Measurements from ENCODE around the gene CD300LD. TPM values are rescaled to one million over a fixed set of nuclear protein-coding genes. Genes with fewer than 3 reads are reported as not detected.

CD300LD gene
- total RNA-seq, 4 donors from 2014 or later = not detected

GRCh38 chr17:74530831-74531150 lies 61.3 kb downstream of the CD300LD start:
- TF ChIP-seq CTCF (IDR thresholded peaks at IDR 0.05) (no peak), POLR2A (IDR thresholded peaks at IDR 0.05) (no peak)
- DNase-seq = no peak
- Histone ChIP-seq H3K4me1 (no peaks in the 10 kb centered on the region), H3K9me3 (no peaks in the 10 kb centered on the region), H3K27me3 (no peaks in the 10 kb centered on the region), H3K27ac (no peak overlapping the region), H3K36me3 (no peaks in the 10 kb centered on the region), H3K4me3 (replicated peaks in 1 of 3) (no peak overlapping the region)
- 80 to 84% methylated on average over 5 of the region's 5 CpGs for WGBS, 2 donors
- intact Hi-C loops (cut with DNase I) = no loop called here

Other genes starting within 250 kb of the CD300LD start
- under 1 TPM in 2 of 4 donors, not detected in 2; 0.67 to 0.89 TPM for gene BTBD17, start 230.4 kb downstream of the CD300LD start, total RNA-seq
- gene GPR142, start 224.8 kb downstream of the CD300LD start, total RNA-seq = under 1 TPM in 1 of 4 donors, not detected in 3; 0.67 TPM
- 100 to 1,000 TPM in 3 of 4 donors, 10 to 100 TPM in 1; 73.2 to 194 (median 163) TPM for gene GPRC5C, start 160.2 kb downstream of the CD300LD start, total RNA-seq
- gene CD300A, start 125.6 kb downstream of the CD300LD start, total RNA-seq = 1 to 10 TPM in 2 of 4 donors, under 1 TPM in 2; 0.78 to 5.8 (median 2.1) TPM
- gene CD300LB, start 60.8 kb downstream of the CD300LD start, total RNA-seq = not detected
- 1 to 10 TPM in 2 of 4 donors, under 1 TPM in 1, not detected in 1; 0.45 to 1.2 (median 1.1) TPM for gene CD300C, start 46.2 kb downstream of the CD300LD start, total RNA-seq
- gene CD300H, start 24.8 kb downstream of the CD300LD start, total RNA-seq = not detected
- not detected for gene CD300E, start 31.5 kb upstream of the CD300LD start, total RNA-seq
- gene CD300LF, start 120.6 kb upstream of the CD300LD start, total RNA-seq = not detected
- gene RAB37, start 145.0 kb upstream of the CD300LD start, total RNA-seq = 1 to 10 TPM in 1 of 4 donors, under 1 TPM in 3; 0.33 to 1.8 (median 0.39) TPM
- 10 to 100 TPM; 21.9 to 63.4 (median 43.8) TPM for gene NHERF1, start 156.3 kb upstream of the CD300LD start, total RNA-seq
- 10 to 100 TPM; 33.1 to 46.5 (median 41.4) TPM for gene NAT9, start 184.1 kb upstream of the CD300LD start, total RNA-seq